Gastrocnemius medialis (tissue), 4 donors: Measurements from ENCODE around the gene PROK2.

Experiments used
- CTCF ChIP-seq, 5 experiments: fragments of 450-650 bp in 3 of 5; fragments of 200-600 bp in 2 of 5; sonication (generic) in 2 of 5; IDR thresholded peaks in 4 of 5; conservative IDR thresholded peaks in 1 of 5; 1 replicate in 4 of 5; 2 replicates in 1 of 5; pipeline ENCODE4 v1.5.1; 2016 to 2019; ENCODE audit warnings: antibody characterized with exemption in 5 of 5, mild to moderate bottlenecking in 3 of 5, moderate library complexity in 3 of 5
- POLR2A ChIP-seq, 2 donors: fragments of 450-650 bp; IDR thresholded peaks; one replicate each; pipeline ENCODE4 v1.6.1; 2017; ENCODE audit warnings: antibody characterized with exemption in 2 of 2, mild to moderate bottlenecking in 2 of 2, moderate library complexity in 2 of 2

DNA sequence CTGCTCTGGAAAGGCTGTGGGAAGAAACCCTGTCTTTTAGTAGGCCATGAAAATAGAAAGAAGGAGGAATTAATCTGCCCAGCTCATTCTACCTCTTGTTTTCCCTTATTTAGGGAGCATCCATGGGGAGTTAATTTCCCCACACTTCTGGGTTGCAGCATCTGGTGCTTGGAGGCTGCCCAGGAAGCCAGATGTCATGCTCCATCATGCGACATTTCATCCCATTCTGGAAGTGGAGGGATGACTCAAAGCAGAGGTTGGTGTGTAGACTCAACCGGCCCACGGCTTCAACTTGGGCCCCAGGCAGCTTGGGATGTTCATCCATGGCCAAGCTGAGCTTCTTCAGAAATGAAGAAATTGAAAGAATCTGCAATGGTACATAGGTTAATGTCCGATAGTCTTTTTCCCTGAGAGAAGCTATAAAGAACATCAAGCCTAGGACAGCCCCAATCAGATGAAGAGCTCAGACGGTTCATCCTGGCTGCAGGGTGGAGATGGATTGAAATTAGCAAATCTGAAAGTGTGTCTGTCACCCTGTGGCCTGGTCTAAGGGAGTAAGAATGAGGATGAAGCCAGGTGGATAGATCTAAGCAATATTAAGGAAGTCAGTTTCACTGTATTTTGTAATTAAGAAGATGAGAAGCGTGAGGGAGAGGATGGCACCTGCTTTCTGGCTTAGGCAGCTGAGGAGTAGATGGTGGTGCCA is 24.5 kb upstream of the PROK2 start:
- TF ChIP-seq CTCF (IDR thresholded peaks at IDR 0.05 in 4 of 5, conservative IDR thresholded peaks at IDR 0.05 in 1 of 5): no peak
- no peak for TF ChIP-seq POLR2A (IDR thresholded peaks at IDR 0.05)
